Left lung (tissue), 10 donors: ENCODE data around the gene CAMTA1. TPM values are rescaled to one million over a fixed set of nuclear protein-coding genes. Genes with fewer than 3 reads are reported as not detected.
"Not testable (repeated sequence)": the region's sequence is repeated elsewhere in the genome, so short reads cannot be mapped to it uniquely, and the experiment has no call there.

Experiments
- ATAC-seq: fragments of 200-7000 bp; cut with Tn5 transposase; one replicate; pipeline ENCODE4 v1.9.1; 2020; ENCODE audit warnings: moderate library complexity
- DNase-seq, 4 donors: peaks; one replicate each; pipeline ENCODE4 v3.0.0-alpha.2; 2013 to 2020
- H3K27ac ChIP-seq, 2 donors: fragments of 200-600 bp; sonication (generic) in 1 of 2; one replicate each; pipeline versions ENCODE4 v1.5.0 to v1.8.0; 2020 to 2021
- H3K27me3 ChIP-seq, 2 donors: fragments of 200-600 bp; sonication (generic) in 1 of 2; one replicate each; pipeline versions ENCODE4 v1.5.0 to v1.8.0; 2020 to 2021
- H3K36me3 ChIP-seq, 2 donors: fragments of 200-600 bp; sonication (generic) in 1 of 2; one replicate each; pipeline versions ENCODE4 v1.5.0 to v1.8.0; 2020 to 2021
- H3K4me1 ChIP-seq, 2 donors: fragments of 200-600 bp; one replicate each; pipeline ENCODE4 v1.8.0; 2021
- H3K4me3 ChIP-seq, 2 donors: fragments of 200-600 bp; sonication (generic) in 1 of 2; one replicate each; pipeline versions ENCODE4 v1.5.0 to v1.8.0; 2020 to 2021; ENCODE audit warnings: mild to moderate bottlenecking in 1 of 2
- H3K9me3 ChIP-seq, 2 donors: fragments of 200-600 bp; sonication (generic) in 1 of 2; one replicate each; pipeline versions ENCODE4 v1.5.0 to v1.8.0; 2020 to 2021
- intact Hi-C, 2 donors: fragments of 100-400 bp; cut with DNase I; formaldehyde crosslinking; loops; one replicate each; pipeline versions ENCODE4 v1.11.2 to v1.14.2; 2022
- polyA plus RNA-seq, 6 donors: library from polyadenylated mRNA; unstranded; fragments of 120-200 nt; gene quantifications; one replicate each; pipeline ENCODE4 v1.2.1, GENCODE V29; 2013; ENCODE audit not compliant: insufficient read length in 6 of 6
- total RNA-seq, 2 donors: library from RNA; stranded (reverse); fragmentation: NEBNext Ultra II Directional; extraction: Animal tissue kit (Norgen Biotek cat#: 25700); gene quantifications; one replicate each; pipeline ENCODE4 v1.2.1, GENCODE V29; 2021
- TF ChIP-seq, protein P1 (sequence below), 2 donors: fragments of 200-600 bp; sonication (generic) in 1 of 2; IDR thresholded peaks; one replicate each; pipeline versions ENCODE4 v1.5.0 to v1.8.0; 2021; ENCODE audit warnings: antibody characterized with exemption in 2 of 2
- donor health status: DM: no; HTN: yes; CAD: no.
- donor health status: DM: no; HTN: no; CAD: no.

CAMTA1 gene
- total and polyA plus RNA-seq, 8 donors: 42.7 to 69.1 (median 49.4) TPM

DNA sequence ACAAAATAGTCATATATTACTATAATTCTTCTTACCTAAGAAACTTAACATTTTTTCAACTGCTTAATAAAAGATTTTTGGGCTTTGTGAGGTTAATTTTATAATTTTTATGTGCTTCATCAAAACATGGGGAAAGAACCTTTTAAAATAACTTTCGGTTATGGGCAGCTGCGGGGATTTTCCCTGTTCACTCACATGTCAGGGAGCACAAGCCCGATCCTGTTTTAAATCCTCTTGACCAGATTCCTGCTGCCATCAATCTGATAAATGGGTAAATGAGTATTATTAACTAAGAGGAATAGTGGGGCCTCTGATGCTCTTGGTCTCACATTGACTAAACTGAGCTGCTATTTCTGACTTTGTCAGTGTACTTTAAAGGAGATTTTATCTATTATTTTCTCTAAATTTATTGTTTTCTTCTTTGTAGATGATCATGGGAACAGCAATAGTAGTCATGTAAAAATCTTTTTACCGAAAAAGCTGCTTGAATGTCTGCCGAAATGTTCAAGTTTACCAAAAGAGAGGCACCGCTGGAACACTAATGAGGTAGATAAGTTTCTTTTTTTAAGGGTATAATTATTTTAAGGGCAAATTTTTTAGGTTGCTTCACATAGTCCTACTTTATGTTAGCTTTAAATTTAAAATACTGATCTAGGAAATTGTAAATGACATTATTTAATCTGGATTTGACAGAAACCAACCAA lies 39.6 kb downstream of the CAMTA1 start:
- no peaks in the 10 kb centered on the region for H3K27me3 ChIP-seq
- ATAC-seq (no peak), DNase-seq (no peak)
- peaks cover 0 to 4% of the 10 kb centered on the region in 2 donors for H3K4me1 ChIP-seq
- intact Hi-C loops: no loop called here
- no peaks in the 10 kb centered on the region for H3K9me3 ChIP-seq
- H3K36me3 ChIP-seq: peaks cover 0 to 4% of the 10 kb centered on the region in 2 donors
- no peak overlapping the region for H3K4me3 ChIP-seq
- TF ChIP-seq, protein P1, sequence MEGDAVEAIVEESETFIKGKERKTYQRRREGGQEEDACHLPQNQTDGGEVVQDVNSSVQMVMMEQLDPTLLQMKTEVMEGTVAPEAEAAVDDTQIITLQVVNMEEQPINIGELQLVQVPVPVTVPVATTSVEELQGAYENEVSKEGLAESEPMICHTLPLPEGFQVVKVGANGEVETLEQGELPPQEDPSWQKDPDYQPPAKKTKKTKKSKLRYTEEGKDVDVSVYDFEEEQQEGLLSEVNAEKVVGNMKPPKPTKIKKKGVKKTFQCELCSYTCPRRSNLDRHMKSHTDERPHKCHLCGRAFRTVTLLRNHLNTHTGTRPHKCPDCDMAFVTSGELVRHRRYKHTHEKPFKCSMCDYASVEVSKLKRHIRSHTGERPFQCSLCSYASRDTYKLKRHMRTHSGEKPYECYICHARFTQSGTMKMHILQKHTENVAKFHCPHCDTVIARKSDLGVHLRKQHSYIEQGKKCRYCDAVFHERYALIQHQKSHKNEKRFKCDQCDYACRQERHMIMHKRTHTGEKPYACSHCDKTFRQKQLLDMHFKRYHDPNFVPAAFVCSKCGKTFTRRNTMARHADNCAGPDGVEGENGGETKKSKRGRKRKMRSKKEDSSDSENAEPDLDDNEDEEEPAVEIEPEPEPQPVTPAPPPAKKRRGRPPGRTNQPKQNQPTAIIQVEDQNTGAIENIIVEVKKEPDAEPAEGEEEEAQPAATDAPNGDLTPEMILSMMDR (IDR thresholded peaks at IDR 0.05): no peak
- no peak overlapping the region for H3K27ac ChIP-seq

DNA sequence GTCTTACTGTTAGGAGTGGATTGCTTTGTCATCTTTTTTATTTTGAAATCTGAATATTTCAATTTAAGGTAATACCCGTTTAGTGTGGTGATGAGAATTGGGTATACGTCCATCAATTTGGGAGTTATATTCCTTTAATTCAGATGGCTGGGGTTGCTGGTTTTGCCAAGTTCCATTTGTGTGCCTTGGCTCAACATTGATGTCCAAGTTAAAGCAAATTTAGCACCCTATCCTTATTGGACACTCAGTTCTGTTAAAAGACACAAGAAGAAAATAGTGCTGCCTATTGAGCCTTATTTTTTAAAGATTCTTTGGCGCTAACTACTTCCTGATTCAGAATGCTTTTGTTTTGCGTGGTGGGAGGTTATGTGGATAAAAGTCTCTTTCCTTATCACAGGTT lies 40.6 kb downstream of the CAMTA1 start:
- H3K4me1 ChIP-seq: no peaks in the 10 kb centered on the region
- no peak overlapping the region for H3K27ac ChIP-seq
- no peaks in the 10 kb centered on the region for H3K9me3 ChIP-seq
- DNase-seq (no peak), ATAC-seq (no peak)
- H3K4me3 ChIP-seq: no peak overlapping the region
- TF ChIP-seq, protein P1 (IDR thresholded peaks at IDR 0.05): no peak
- no peaks in the 10 kb centered on the region for H3K27me3 ChIP-seq
- intact Hi-C loops: no loop called here
- H3K36me3 ChIP-seq: peaks cover 0 to 4% of the 10 kb centered on the region in 2 donors

DNA sequence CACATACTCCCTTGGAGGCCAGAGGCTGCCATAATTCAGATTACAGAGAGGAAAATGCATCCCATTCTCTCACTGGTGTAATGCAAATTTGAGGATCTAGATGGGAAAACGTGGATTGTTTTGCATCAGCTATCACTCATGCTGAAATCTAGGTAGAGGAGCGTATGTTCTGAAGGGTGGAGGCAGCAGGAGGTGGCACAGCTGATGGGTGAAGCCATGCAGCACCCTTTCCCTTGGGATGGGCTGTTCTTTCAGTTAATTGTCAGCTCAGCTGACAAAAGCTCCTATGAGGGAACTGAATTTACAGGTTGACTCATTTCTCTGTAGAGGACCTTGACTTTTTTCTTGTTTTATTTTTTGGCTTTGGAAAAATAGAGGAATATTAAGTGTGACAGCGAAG lies 41.8 kb downstream of the CAMTA1 start:
- DNase-seq (no peak), ATAC-seq (no peak)
- peaks cover 0 to 4% of the 10 kb centered on the region in 2 donors for H3K4me1 ChIP-seq
- peaks cover 0 to 4% of the 10 kb centered on the region in 2 donors for H3K36me3 ChIP-seq
- intact Hi-C loops: no loop called here
- no peak overlapping the region for H3K27ac ChIP-seq
- H3K4me3 ChIP-seq: no peak overlapping the region
- H3K9me3 ChIP-seq: no peaks in the 10 kb centered on the region
- no peaks in the 10 kb centered on the region for H3K27me3 ChIP-seq
- TF ChIP-seq, protein P1 (IDR thresholded peaks at IDR 0.05): no peak

DNA sequence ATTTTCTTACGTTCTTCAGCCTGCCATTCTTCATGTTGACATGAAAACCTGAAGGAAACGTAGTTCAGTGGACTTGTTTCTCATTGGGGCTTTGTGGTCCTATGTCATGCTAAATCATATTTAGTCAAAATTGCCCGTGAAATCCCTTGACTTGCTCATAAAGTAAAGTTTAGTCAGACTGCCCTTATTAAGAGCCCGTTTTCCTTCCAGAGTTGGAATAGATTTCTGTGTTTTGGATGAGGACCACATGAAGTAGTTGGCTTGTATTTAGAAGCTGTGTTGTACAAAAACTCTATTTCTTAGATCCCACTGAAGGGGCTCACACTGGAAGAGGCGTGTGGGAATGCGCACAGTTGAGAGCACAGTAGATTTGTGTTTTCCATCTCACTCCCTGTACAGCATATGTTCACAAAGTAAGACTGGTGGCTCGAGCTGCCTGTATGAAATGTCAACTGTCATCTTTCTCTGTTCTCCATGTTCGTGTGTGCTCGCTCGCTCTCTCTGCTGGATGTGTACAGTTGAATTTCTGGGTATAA lies 42.4 kb downstream of the CAMTA1 start:
- H3K4me1 ChIP-seq: peaks cover 0 to 4% of the 10 kb centered on the region in 2 donors
- ATAC-seq: no peak
- H3K4me3 ChIP-seq: no peak overlapping the region
- H3K27ac ChIP-seq: no peak overlapping the region
- DNase-seq: no peak
- TF ChIP-seq, protein P1 (IDR thresholded peaks at IDR 0.05): no peak
- no peaks in the 10 kb centered on the region for H3K27me3 ChIP-seq
- H3K9me3 ChIP-seq: no peaks in the 10 kb centered on the region
- intact Hi-C loops: no loop called here
- H3K36me3 ChIP-seq: peaks cover 0 to 4% of the 10 kb centered on the region in 2 donors

DNA sequence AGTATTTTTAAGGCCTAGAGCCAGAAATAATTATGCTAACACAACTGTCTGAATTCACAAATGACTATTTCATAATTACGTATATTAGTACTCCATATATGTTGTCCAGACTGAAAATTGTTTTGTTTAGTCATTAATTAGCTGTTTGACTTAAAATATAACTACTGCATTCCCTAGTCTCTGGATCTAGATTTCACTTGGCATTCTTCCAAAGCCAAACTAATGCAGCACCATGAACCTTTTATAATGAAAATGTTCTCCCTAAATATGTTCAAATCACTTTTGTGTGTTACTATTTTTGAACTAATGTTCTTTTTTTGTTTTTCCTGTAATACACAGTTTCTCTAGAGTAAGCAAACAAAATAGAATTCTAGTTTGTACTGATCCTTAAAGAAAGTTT lies 46.1 kb downstream of the CAMTA1 start:
- DNase-seq (peak in 2 of 4 donors; percentile 30 to 40), ATAC-seq (no peak)
- TF ChIP-seq, protein P1 (IDR thresholded peaks at IDR 0.05): no peak
- no peak overlapping the region for H3K27ac ChIP-seq
- H3K9me3 ChIP-seq: no peaks in the 10 kb centered on the region
- H3K4me3 ChIP-seq: no peak overlapping the region
- H3K36me3 ChIP-seq: no peaks in the 10 kb centered on the region
- H3K4me1 ChIP-seq: peaks cover 4 to 10% of the 10 kb centered on the region in 2 donors
- H3K27me3 ChIP-seq: no peaks in the 10 kb centered on the region
- intact Hi-C loops: no loop called here

DNA sequence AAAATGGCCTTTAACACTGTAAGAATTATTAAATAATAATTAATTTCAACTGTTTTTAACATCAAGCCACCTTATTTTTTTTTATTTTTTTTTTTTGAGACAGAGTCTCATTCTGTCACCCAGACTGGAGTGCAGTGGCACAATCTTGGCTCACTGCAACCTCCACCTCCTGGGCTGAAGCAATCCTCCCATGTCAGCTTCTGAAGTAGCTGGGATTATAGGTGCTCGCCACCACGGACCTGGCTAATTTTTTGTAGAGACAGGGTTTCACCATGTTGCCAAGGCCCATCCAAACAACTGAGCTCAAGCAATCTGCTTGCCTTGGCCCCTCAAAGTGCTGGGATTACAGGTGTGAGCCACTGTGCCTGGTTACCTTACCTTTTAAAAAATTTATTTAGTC lies 46.8 kb downstream of the CAMTA1 start:
- H3K4me3 ChIP-seq, H3K27ac ChIP-seq, H3K27me3 ChIP-seq, intact Hi-C loops, ATAC-seq, H3K9me3 ChIP-seq, H3K36me3 ChIP-seq, DNase-seq, H3K4me1 ChIP-seq: not testable (repeated sequence)
